K562 (cell line): ENCODE measurements around the gene EIF4G1. TPM values are rescaled to one million over a fixed set of nuclear protein-coding genes. Genes with fewer than 3 reads are reported as not detected.

Experiments
- ATAC-seq: fragments of 200-7000 bp; cut with Tn5 transposase; 3 replicates; pipeline ENCODE4 v1.9.1; 2020; ENCODE audit warnings: moderate library complexity
- BruUV-seq: library from RNA; stranded (reverse); fragments of 400-500 nt; replicated peaks from 2 replicates; lab custom pipeline; 2021; lab: Mats Ljungman, UMichigan
- CTCF ChIA-PET: fragments of 300-600 bp; formaldehyde crosslinking; extraction: SDS; loops from one replicate; lab custom pipeline; 2021; ENCODE audit warnings: low intra/inter-chr PET ratio; lab: Yijun Ruan, JAX
- POLR2A ChIA-PET: fragments of 300-600, 350-650 bp; sonication (Branson Sonifier 250); formaldehyde crosslinking; extraction: SDS; loops from one replicate; lab custom pipeline; 2021; ENCODE audit warnings: antibody characterized with exemption, inconsistent platforms; lab: Yijun Ruan, JAX
- DNase-seq, 4 experiments: peaks; one replicate each; pipeline versions ENCODE4 v3.0.0 to v3.0.0-alpha.2; 2011 to 2018; ENCODE audit warnings: low spot score in 3 of 4, mixed read lengths in 3 of 4; ENCODE audit errors: extremely low read depth in 1 of 4
- FAIRE-seq: peaks from 2 replicates; lab custom pipeline; 2011; peaks lifted over from hg19 to GRCh38; lab: Jason Lieb, UNC
- H2AFZ ChIP-seq: 2 replicates; pipeline ENCODE4 v1.6.0; 2011; ENCODE audit warnings: low read depth, low read length, control low read depth, inconsistent platforms
- H3K27ac ChIP-seq: fragments of 200-600 bp; 3 replicates; pipeline ENCODE4 v1.8.0; 2011; ENCODE audit warnings: low read depth, mild to moderate bottlenecking, control low read depth, inconsistent platforms, low read length, moderate library complexity, mixed read lengths; ENCODE audit errors: extremely low read depth
- H3K27me3 ChIP-seq, 2 experiments: fragments of 300-600 bp in 1 of 2; 2 replicates in 1 of 2; 3 replicates in 1 of 2; pipeline versions ENCODE4 v1.6.0 to v1.8.0; 2011; ENCODE audit warnings: inconsistent platforms in 2 of 2, low read length in 2 of 2, mild to moderate bottlenecking in 1 of 2, mixed read lengths in 1 of 2, moderate library complexity in 1 of 2; ENCODE audit not compliant: control insufficient read depth in 2 of 2, insufficient read depth in 2 of 2
- H3K36me3 ChIP-seq: fragments of 300-600 bp; 3 replicates; pipeline ENCODE4 v1.8.0; 2011; ENCODE audit warnings: mild to moderate bottlenecking, low read length, inconsistent platforms; ENCODE audit not compliant: control insufficient read depth, insufficient read depth
- H3K4me1 ChIP-seq, 2 experiments: fragments of 200-600 bp in 1 of 2; replicated peaks in 1 of 2; 2 replicates in 1 of 2; 3 replicates in 1 of 2; pipeline versions ENCODE4 v1.5.1 to v1.8.0; 2011; ENCODE audit warnings: inconsistent platforms in 2 of 2, low read length in 2 of 2, mild to moderate bottlenecking in 1 of 2, mixed read lengths in 1 of 2, moderate library complexity in 1 of 2; ENCODE audit not compliant: control insufficient read depth in 2 of 2, insufficient read depth in 2 of 2
- H3K4me2 ChIP-seq: 2 replicates; pipeline ENCODE4 v1.6.1; 2011; ENCODE audit warnings: low read length, control low read depth, inconsistent platforms, mixed read lengths; ENCODE audit not compliant: insufficient read depth
- H3K4me3 ChIP-seq: fragments of 200-600 bp; sonication (generic), shearing (Covaris generic); 2 replicates; pipeline ENCODE4 v1.5.1; 2016; ENCODE audit warnings: control low read depth, inconsistent platforms
- H3K79me2 ChIP-seq: fragments of 200-600 bp; 3 replicates; pipeline ENCODE4 v1.8.0; 2011; ENCODE audit warnings: low read length, inconsistent platforms; ENCODE audit not compliant: control insufficient read depth, insufficient read depth
- H3K9ac ChIP-seq, 2 experiments: 2 replicates each; pipeline versions ENCODE4 v1.6.0 to v1.6.1; 2011; ENCODE audit warnings: low read depth in 2 of 2, low read length in 2 of 2, control low read depth in 1 of 2, inconsistent platforms in 1 of 2, mild to moderate bottlenecking in 1 of 2, mixed read lengths in 1 of 2; ENCODE audit not compliant: insufficient read depth in 1 of 2
- H3K9me1 ChIP-seq: one replicate; pipeline ENCODE4 v1.6.0; 2011; ENCODE audit warnings: inconsistent platforms, mild to moderate bottlenecking, low read length, moderate library complexity; ENCODE audit not compliant: control insufficient read depth, insufficient read depth
- H3K9me3 ChIP-seq: replicated peaks from 2 replicates; pipeline ENCODE4 v1.5.1; 2011; ENCODE audit warnings: low read depth, low read length, inconsistent platforms; ENCODE audit not compliant: control insufficient read depth, insufficient read depth
- H4K20me1 ChIP-seq: replicated peaks from 2 replicates; pipeline ENCODE4 v1.6.1; 2011; ENCODE audit warnings: low read length, inconsistent platforms, mixed read lengths; ENCODE audit not compliant: control insufficient read depth, insufficient read depth
- COPS2 ChIP-seq: fragments of 450-650 bp; conservative IDR thresholded peaks from 2 replicates; pipeline ENCODE4 v1.6.1; 2016; ENCODE audit warnings: mild to moderate bottlenecking, moderate library complexity
- ETV1 ChIP-seq: fragments of 450-650 bp; conservative IDR thresholded peaks from 2 replicates; pipeline ENCODE4 v1.6.1; 2016; ENCODE audit warnings: missing genetic modification characterization, control low read depth, low read depth, missing compliant biosample characterization
- FOS ChIP-seq: IDR thresholded peaks from 3 replicates; pipeline ENCODE4 v1.6.1; 2011; ENCODE audit not compliant: insufficient read length; ENCODE audit errors: extremely low read depth
- HNRNPH1 ChIP-seq: fragments of 200-400 bp; formaldehyde crosslinking; optimal IDR thresholded peaks from 2 replicates; pipeline ENCODE3; 2017; ENCODE audit warnings: low read depth, mild to moderate bottlenecking, low read length, moderate library complexity
- HNRNPL ChIP-seq: fragments of 200-400 bp; formaldehyde crosslinking; IDR thresholded peaks from 2 replicates; pipeline ENCODE4 v1.6.1; 2017; ENCODE audit warnings: low read depth, mild to moderate bottlenecking, low read length
- MTA1 ChIP-seq: fragments of 450-650 bp; IDR thresholded peaks from 2 replicates; pipeline ENCODE4 v1.6.1; 2017; ENCODE audit warnings: borderline replicate concordance
- NCOA6 ChIP-seq: fragments of 450-650 bp; IDR thresholded peaks from 2 replicates; pipeline ENCODE4 v1.6.1; 2017; ENCODE audit warnings: mild to moderate bottlenecking
- PHB ChIP-seq: fragments of 250-450 bp; sonication (Bioruptor Pico); IDR thresholded peaks from 2 replicates; pipeline ENCODE4 v1.5.0; 2021
- SIX5 ChIP-seq, 2 experiments: IDR thresholded peaks; 2 replicates each; pipeline ENCODE4 v1.6.1; 2011; ENCODE audit warnings: low read length in 2 of 2, borderline replicate concordance in 1 of 2, low read depth in 1 of 2, mild to moderate bottlenecking in 1 of 2, moderate library complexity in 1 of 2; ENCODE audit not compliant: insufficient read depth in 1 of 2
- SREBF1 ChIP-seq: fragments of 150-350 bp; IDR thresholded peaks from 2 replicates; pipeline ENCODE4 v1.6.1; 2014; ENCODE audit warnings: antibody characterized with exemption, low read depth, low read length, borderline replicate concordance
- STAG1 ChIP-seq: sonication (generic); formaldehyde crosslinking; IDR thresholded peaks from 2 replicates; pipeline ENCODE4 v1.5.0; 2020; ENCODE audit warnings: missing genetic modification reagents, borderline replicate concordance
- ZFP30 ChIP-seq: fragments of 250-450 bp; sonication (Bioruptor Pico); IDR thresholded peaks from 2 replicates; pipeline ENCODE4 v1.8.0; 2022; ENCODE audit warnings: moderate library complexity, mild to moderate bottlenecking, inconsistent platforms, borderline replicate concordance
- ZNF431 ChIP-seq: sonication (generic); formaldehyde crosslinking; IDR thresholded peaks from 2 replicates; pipeline ENCODE4 v1.8.0; 2022; ENCODE audit warnings: mild to moderate bottlenecking, missing genetic modification reagents
- ZNF586 ChIP-seq: fragments of 450-650 bp; formaldehyde crosslinking; conservative IDR thresholded peaks from 2 replicates; pipeline ENCODE4 v1.4.0; 2020; ENCODE audit warnings: mild to moderate bottlenecking, moderate library complexity
- ZNF75A ChIP-seq: fragments of 450-650 bp; formaldehyde crosslinking; IDR thresholded peaks from 2 replicates; pipeline ENCODE4 v1.4.0; 2020; ENCODE audit warnings: mild to moderate bottlenecking
- WGBS: fragments of 100-300 bp; shearing (Covaris generic); methylation state at CpG from one replicate; pipeline ENCODE4 v1.1.6; 2016; ENCODE audit warnings: low coverage, mixed read lengths; ENCODE audit not compliant: insufficient coverage; ENCODE audit errors: missing lambda C conversion rate; 5-methylcytosine and 5-hydroxymethylcytosine counted together
- in situ Hi-C: fragments of 300-500 bp; cut with MboI; formaldehyde crosslinking; loops from 4 replicates; pipeline ENCODE4 v1.15.0; 2018; ENCODE audit warnings: inconsistent platforms, mixed read lengths
- intact Hi-C: fragments of 100-400 bp; cut with micrococcal nuclease; formaldehyde crosslinking; loops from 2 replicates; pipeline ENCODE4 v1.14.2; 2022
- polyA plus RNA-seq, 8 experiments: library from polyadenylated mRNA; depleted of rRNA in 4 of 8; stranded (reverse) in 5 of 8; unstranded in 3 of 8; fragments of >200 nt; fragmentation: Nextera tagmentation in 2 of 8; fragmentation: Illumina TruSeq in 1 of 8; extraction: Ambion mirVana in 2 of 8; extraction: Trizol in 1 of 8; gene quantifications; 2 replicates each; pipeline versions ENCODE4 v1.2.1 to v1.2.3, GENCODE V29; 2011 to 2014; ENCODE audit warnings: inconsistent platforms in 1 of 8, missing spikeins in 1 of 8
- total RNA-seq, 7 experiments: library from RNA; depleted of rRNA in 6 of 7; stranded (reverse); fragments of >200 nt in 6 of 7; fragmentation: Illumina TruSeq in 2 of 7; extraction: Trizol in 2 of 7; gene quantifications; 2 replicates each; pipeline versions ENCODE4 v1.2.1 to v1.2.3, GENCODE V29; 2011 to 2021; ENCODE audit warnings: low replicate concordance in 1 of 7

EIF4G1 gene
- total and polyA plus RNA-seq, 9 of the 15 experiments (the other 6 are each of a cell fraction or from before 2014, with no cell fraction given): 4.6 to 505 (median 155) TPM

GRCh38 chr3:184306341-184306972 lies 7.9 kb upstream of the EIF4G1 start:
- H3K9me1 ChIP-seq: no peaks in the 10 kb centered on the region
- DNase-seq (no peak), FAIRE-seq (no peak), ATAC-seq (no peak)
- intact Hi-C loops: no loop called here
- TF ChIP-seq NCOA6: no peak
- no peak for TF ChIP-seq COPS2
- no peak for TF ChIP-seq ZFP30 (CRISPR knock-in tag)
- TF ChIP-seq PHB (CRISPR knock-in tag): no peak
- H3K36me3 ChIP-seq: peaks cover 81% of the 10 kb centered on the region
- H3K27ac ChIP-seq: no peak overlapping the region
- peaks cover 6% of the 10 kb centered on the region; the same call in 2 of the 3 replicates for H3K79me2 ChIP-seq
- ChIA-PET POLR2A (interaction anchor here (1.0 to 1.3 kb wide), 2 partner anchors 10 to 11 kb away, joined by 3 to 6 read pairs; no protein-coding TSS in a partner anchor), CTCF (no interaction called here)
- H3K4me2 ChIP-seq: no peak overlapping the region
- no TSS peak for BruUV-seq
- H3K27me3 ChIP-seq: no peaks in the 10 kb centered on the region
- 100% methylated on average over 4 of the region's 4 CpGs for WGBS
- no peak overlapping the region for H3K4me3 ChIP-seq
- in situ Hi-C loops: no loop called here
- H2AFZ ChIP-seq: no peak overlapping the region
- no peaks in the 10 kb centered on the region; a peak in 1 of 5 replicates for H3K4me1 ChIP-seq
- no peak overlapping the region for H3K9ac ChIP-seq
- H4K20me1 ChIP-seq: 0 out of 2 replicates have a peak, but pooled peaks cover 5% of the 10 kb centered on the region
- no peaks in the 10 kb centered on the region for H3K9me3 ChIP-seq

GRCh38 chr3:184307915-184308314 lies 6.5 kb upstream of the EIF4G1 start:
- in situ Hi-C loops: no loop called here
- WGBS: 95% methylated on average over 9 of the region's 9 CpGs
- intact Hi-C loops: no loop called here
- Histone ChIP-seq H3K27me3 (no peaks in the 10 kb centered on the region), H3K36me3 (peaks cover 66% of the 10 kb centered on the region), H3K9me1 (no peaks in the 10 kb centered on the region), H3K9ac (no peak overlapping the region), H4K20me1 (0 out of 2 replicates have a peak, but pooled peaks cover 5% of the 10 kb centered on the region), H3K9me3 (no peaks in the 10 kb centered on the region), H3K4me2 (no peak overlapping the region), H3K27ac (no peak overlapping the region), H3K79me2 (no peaks in the 10 kb centered on the region), H3K4me1 (peaks cover 0 to under 1% of the 10 kb centered on the region in 2 experiments; a peak in 2 of 5 replicates), H3K4me3 (no peak overlapping the region), H2AFZ (no peak overlapping the region)
- TF ChIP-seq ZNF75A (CRISPR knock-in tag) (no peak), ETV1 (tag) (no peak), STAG1 (CRISPR knock-in tag) (no peak), ZNF586 (CRISPR knock-in tag) (no peak), HNRNPL (no peak), SIX5 (IDR thresholded peaks at IDR 0.05; ENCODE audit: borderline replicate concordance in 1 of 2, insufficient read depth in 1 of 2, low read depth in 1 of 2, low read length in 2 of 2) (no peak), MTA1 (no peak), HNRNPH1 (no peak), FOS (no peak), SREBF1 (no peak), ZNF431 (CRISPR knock-in tag) (no peak)
- no peak for ATAC-seq
- no peak for DNase-seq
- CTCF ChIA-PET: no interaction called here
- POLR2A ChIA-PET: interaction anchor here (0.7 kb wide), 1 partner anchor 34 kb away, joined by 3 read pairs; no protein-coding TSS in a partner anchor
- FAIRE-seq: no peak
- no TSS peak for BruUV-seq
